ENCODE data around the gene BCDIN3D. TPM values are rescaled to one million over a fixed set of nuclear protein-coding genes. Genes with fewer than 3 reads are reported as not detected.

BCDIN3D gene
- total and polyA plus RNA-seq, 9 of the 15 experiments (the other 6 are each of a cell fraction or from before 2014, with no cell fraction given), result 3.7 to 6.9 (median 5.6) TPM

- TF ChIP-seq ID3 (CRISPR knock-in tag; IDR thresholded peaks at IDR 0.05) (no peak), ID3 (tag; IDR thresholded peaks at IDR 0.05) (no peak), SRSF7 (optimal IDR thresholded peaks at IDR 0.05; ENCODE audit: low read depth, low read length) (no peak), NFE2 (IDR thresholded peaks at IDR 0.05; ENCODE audit: low read depth) (no peak)
These were observed 49.8 kb downstream of the BCDIN3D start (continued) for GRCh38 chr12:49792976-49793580.

- Histone ChIP-seq H3K9me3 (replicated peaks; ENCODE audit: control insufficient read depth, insufficient read depth, low read depth, low read length) (no peaks in the 10 kb centered on the region), H3K4me1 (replicated peaks in 1 of 2; ENCODE audit: control insufficient read depth in 2 of 2, insufficient read depth in 2 of 2, low read length in 2 of 2) (peaks cover 0 to 22% of the 10 kb centered on the region in 2 experiments; a peak in 2 of 5 replicates), H3K9me1 (ENCODE audit: control insufficient read depth, insufficient read depth, low read length) (no peaks in the 10 kb centered on the region), H3K9ac (ENCODE audit: insufficient read depth in 1 of 2, low read depth in 2 of 2, low read length in 2 of 2) (no peak overlapping the region; a peak in 1 of 4 replicates), H4K20me1 (replicated peaks; ENCODE audit: control insufficient read depth, insufficient read depth, low read length) (0 out of 2 replicates have a peak, but pooled peaks cover 3% of the 10 kb centered on the region), H3K27ac (ENCODE audit: extremely low read depth, low read depth, low read length) (no peak overlapping the region), H3K4me2 (ENCODE audit: insufficient read depth, low read length) (no peak overlapping the region), H2AFZ (ENCODE audit: low read depth, low read length) (no peak overlapping the region), H3K36me3 (ENCODE audit: control insufficient read depth, insufficient read depth, low read length) (peaks cover under 1% of the 10 kb centered on the region; the same call in 1 of the 3 replicates), H3K4me3 (no peak overlapping the region), H3K27me3 (ENCODE audit: control insufficient read depth in 2 of 2, insufficient read depth in 2 of 2, low read length in 2 of 2) (no peaks in the 10 kb centered on the region), H3K79me2 (ENCODE audit: control insufficient read depth, insufficient read depth, low read length) (no peaks in the 10 kb centered on the region)
- intact Hi-C loops (cut with micrococcal nuclease) (no loop called here), in situ Hi-C loops (cut with MboI) (no loop called here)
- TF ChIP-seq POLR2G (IDR thresholded peaks at IDR 0.05; ENCODE audit: low read depth, low read length) (0 out of 2 replicates have a peak, but pooled peaks have one; percentile 20), SMAD4 (CRISPR knock-in tag; conservative IDR thresholded peaks at IDR 0.05) (no peak), VEZF1 (CRISPR knock-in tag; IDR thresholded peaks at IDR 0.05) (no peak), NUFIP1 (IDR thresholded peaks at IDR 0.05; ENCODE audit: partially characterized antibody) (no peak), SRSF1 (IDR thresholded peaks at IDR 0.05; ENCODE audit: low read depth, low read length) (no peak), ZFP36 (IDR thresholded peaks at IDR 0.05; ENCODE audit: low read depth, low read length, partially characterized antibody) (no peak), LARP7 (IDR thresholded peaks at IDR 0.05) (no peak), SRSF9 (IDR thresholded peaks at IDR 0.05; ENCODE audit: borderline replicate concordance, low read depth, low read length) (no peak)
- DNase-seq (ENCODE audit: extremely low read depth in 1 of 4, low spot score in 3 of 4) (peak in 1 of 4 experiments; percentile 8), FAIRE-seq (no peak), ATAC-seq (no peak)
- POLR2A ChIA-PET, result no interaction called here
- BruUV-seq (replicated peaks), result no TSS peak
- 91% methylated on average over 12 of the region's 20 CpGs for WGBS (ENCODE audit: insufficient coverage, low coverage, missing lambda C conversion rate)
- CTCF ChIA-PET (ENCODE audit: low intra/inter-chr PET ratio), result no interaction called here
These were observed 50.5 kb downstream of the BCDIN3D start for GRCh38 chr12:49792181-49792970.
